Measurements from ENCODE around the gene GAPT.

DNA sequence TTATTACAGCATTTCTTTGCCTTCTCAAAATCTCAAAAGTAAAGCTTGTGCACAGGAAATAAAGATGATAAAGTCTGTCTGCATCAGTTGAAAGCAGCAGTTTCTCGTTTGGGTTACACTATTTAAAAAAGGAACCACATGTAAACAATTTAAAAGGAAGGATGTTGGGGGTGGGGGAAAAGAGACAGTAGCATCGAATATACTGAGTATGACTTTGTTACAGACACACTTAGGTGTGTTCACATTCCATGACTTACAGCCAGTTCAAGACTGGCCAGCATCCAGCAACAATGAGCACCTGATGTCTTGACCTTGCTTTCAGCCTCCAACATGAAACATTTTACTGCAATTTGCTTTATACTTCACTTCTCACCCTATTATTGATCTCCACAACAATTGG, 8.7 kb downstream of the GAPT start:
- TF ChIP-seq, protein P1, sequence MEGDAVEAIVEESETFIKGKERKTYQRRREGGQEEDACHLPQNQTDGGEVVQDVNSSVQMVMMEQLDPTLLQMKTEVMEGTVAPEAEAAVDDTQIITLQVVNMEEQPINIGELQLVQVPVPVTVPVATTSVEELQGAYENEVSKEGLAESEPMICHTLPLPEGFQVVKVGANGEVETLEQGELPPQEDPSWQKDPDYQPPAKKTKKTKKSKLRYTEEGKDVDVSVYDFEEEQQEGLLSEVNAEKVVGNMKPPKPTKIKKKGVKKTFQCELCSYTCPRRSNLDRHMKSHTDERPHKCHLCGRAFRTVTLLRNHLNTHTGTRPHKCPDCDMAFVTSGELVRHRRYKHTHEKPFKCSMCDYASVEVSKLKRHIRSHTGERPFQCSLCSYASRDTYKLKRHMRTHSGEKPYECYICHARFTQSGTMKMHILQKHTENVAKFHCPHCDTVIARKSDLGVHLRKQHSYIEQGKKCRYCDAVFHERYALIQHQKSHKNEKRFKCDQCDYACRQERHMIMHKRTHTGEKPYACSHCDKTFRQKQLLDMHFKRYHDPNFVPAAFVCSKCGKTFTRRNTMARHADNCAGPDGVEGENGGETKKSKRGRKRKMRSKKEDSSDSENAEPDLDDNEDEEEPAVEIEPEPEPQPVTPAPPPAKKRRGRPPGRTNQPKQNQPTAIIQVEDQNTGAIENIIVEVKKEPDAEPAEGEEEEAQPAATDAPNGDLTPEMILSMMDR (IDR thresholded peaks at IDR 0.05), result no peak
- TF ChIP-seq, protein P2, sequence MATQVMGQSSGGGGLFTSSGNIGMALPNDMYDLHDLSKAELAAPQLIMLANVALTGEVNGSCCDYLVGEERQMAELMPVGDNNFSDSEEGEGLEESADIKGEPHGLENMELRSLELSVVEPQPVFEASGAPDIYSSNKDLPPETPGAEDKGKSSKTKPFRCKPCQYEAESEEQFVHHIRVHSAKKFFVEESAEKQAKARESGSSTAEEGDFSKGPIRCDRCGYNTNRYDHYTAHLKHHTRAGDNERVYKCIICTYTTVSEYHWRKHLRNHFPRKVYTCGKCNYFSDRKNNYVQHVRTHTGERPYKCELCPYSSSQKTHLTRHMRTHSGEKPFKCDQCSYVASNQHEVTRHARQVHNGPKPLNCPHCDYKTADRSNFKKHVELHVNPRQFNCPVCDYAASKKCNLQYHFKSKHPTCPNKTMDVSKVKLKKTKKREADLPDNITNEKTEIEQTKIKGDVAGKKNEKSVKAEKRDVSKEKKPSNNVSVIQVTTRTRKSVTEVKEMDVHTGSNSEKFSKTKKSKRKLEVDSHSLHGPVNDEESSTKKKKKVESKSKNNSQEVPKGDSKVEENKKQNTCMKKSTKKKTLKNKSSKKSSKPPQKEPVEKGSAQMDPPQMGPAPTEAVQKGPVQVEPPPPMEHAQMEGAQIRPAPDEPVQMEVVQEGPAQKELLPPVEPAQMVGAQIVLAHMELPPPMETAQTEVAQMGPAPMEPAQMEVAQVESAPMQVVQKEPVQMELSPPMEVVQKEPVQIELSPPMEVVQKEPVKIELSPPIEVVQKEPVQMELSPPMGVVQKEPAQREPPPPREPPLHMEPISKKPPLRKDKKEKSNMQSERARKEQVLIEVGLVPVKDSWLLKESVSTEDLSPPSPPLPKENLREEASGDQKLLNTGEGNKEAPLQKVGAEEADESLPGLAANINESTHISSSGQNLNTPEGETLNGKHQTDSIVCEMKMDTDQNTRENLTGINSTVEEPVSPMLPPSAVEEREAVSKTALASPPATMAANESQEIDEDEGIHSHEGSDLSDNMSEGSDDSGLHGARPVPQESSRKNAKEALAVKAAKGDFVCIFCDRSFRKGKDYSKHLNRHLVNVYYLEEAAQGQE (IDR thresholded peaks at IDR 0.05; ENCODE audit: low read depth, low read length), result no peak
- no peak for TF ChIP-seq EP300 (IDR thresholded peaks at IDR 0.05; ENCODE audit: borderline replicate concordance in 1 of 2, low read depth in 1 of 2, low read length in 1 of 2)
- TF ChIP-seq POLR2AphosphoS5 (IDR thresholded peaks at IDR 0.05; ENCODE audit: low read depth, low read length), result no peak
- TF ChIP-seq SMC3 (IDR thresholded peaks at IDR 0.05; ENCODE audit: low read depth, low read length), result no peak

Measured in SK-N-SH (cell line).